ENCODE results near the gene INAFM2.

The INAFM2 gene

GRCh38 chr15:40287968-40288367 lies 35.5 kb upstream of the INAFM2 start:
- no peak for DNase-seq

- no peak for DNase-seq
Observed at GRCh38 chr15:40289140-40289775, 34.2 kb upstream of the INAFM2 start.

GRCh38 chr15:40290545-40290917 lies 33.0 kb upstream of the INAFM2 start:
- no peak for DNase-seq

- DNase-seq, result no peak
Observed at GRCh38 chr15:40290918-40291574, 32.4 kb upstream of the INAFM2 start.

- no peak for DNase-seq
Observed at GRCh38 chr15:40292246-40292645, 31.2 kb upstream of the INAFM2 start.

DNA sequence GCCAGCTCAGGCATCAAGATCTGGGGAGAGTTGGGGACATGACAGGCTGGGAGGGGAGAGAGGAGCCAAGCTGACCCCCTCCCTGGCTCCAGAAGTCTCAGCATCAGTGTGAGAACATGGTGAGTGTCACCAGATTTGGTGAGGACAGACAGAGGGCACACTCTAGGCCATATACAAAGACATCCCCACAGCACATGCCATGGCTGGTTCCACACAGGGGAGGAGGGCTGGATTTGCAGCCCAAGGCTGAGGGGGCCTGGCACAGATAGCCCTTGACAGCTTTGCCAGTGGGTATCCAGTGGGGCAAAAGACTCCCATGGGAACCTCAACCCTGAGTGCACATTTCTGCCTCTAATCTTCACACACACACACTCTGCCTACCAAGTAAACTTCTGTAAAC lies 30.5 kb upstream of the INAFM2 start:
- DNase-seq, result no peak

GRCh38 chr15:40293905-40294895 lies 29.3 kb upstream of the INAFM2 start:
- DNase-seq, result no peak

GRCh38 chr15:40295297-40295696 lies 28.2 kb upstream of the INAFM2 start:
- DNase-seq, result no peak

GRCh38 chr15:40295877-40296560 lies 27.5 kb upstream of the INAFM2 start:
- DNase-seq, result no peak

DNA sequence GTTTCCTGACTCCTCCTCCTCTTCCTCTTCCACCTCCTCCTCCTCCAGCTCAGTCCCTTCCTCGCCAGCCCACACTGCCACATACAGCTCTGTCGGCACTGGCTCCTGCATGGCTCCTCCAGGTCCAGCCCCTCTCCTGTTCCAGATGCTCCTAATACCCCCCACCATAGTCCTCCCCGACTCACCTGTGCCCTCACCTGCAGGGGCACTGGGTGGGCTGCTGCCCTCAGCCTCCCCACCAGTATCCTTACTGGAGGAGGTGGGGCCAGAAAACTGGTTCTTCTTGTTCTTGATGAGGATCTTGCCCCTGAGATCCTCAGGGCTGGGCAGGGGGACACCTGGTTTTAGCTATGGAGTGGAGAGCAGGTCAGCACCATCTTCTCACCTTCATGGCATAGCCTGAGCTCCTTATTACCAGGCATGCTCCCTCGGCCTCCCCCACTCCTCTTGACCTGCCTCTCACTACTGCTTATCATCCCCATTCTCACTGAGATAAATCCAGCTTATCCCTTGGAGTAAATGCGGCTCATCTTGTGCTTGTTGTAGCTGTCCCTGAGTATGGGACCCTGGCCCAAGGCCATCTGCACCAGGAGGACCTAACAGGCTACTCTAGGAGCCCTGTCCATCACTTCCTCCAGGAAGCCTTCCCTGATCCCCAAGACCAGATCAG lies 26.8 kb upstream of the INAFM2 start:
- no peak for DNase-seq

DNA sequence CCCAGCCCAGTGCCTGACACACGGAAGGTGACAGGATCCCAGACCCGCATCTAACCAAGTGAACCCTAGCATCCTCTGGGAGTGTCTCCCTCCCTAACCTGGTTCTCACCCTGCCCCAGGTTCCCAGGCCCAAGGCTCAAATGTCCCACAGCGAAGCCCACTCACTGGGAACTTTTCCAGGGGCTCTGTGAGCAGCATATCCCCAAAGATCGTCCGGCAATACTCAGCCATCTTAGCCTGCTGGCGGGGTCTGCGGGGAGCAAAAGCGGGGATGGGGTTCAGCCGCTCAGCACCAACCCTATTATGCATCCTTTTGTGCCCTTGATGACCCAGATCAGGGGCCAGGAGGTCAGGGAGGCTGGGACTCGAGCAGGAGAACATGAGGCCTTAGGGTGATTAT lies 26.1 kb upstream of the INAFM2 start:
- no peak for DNase-seq

GRCh38 chr15:40298216-40298935 lies 25.1 kb upstream of the INAFM2 start:
- no peak for DNase-seq

- no peak for DNase-seq
Observed at GRCh38 chr15:40300367-40300766, 23.1 kb upstream of the INAFM2 start.

DNA sequence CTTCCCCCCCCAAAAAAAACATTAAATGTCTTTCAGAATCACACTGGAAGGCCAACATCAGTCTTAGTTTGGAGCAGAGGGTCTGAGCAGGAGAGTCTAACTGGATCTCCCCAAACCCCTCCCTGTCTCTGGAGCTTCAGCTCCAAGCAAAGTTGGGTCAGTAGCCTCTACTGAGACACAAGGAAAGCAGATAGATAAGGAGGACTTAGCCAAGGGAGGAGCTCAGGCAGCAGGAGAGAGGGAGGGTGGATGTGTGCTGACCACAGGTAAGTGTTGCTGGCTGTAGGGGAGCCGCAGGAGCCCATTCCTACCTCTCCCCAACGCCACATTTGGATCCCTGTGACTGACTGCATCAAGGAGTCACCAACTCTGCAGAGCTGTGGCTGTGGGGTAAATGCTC lies 22.7 kb upstream of the INAFM2 start:
- no peak for DNase-seq

DNA sequence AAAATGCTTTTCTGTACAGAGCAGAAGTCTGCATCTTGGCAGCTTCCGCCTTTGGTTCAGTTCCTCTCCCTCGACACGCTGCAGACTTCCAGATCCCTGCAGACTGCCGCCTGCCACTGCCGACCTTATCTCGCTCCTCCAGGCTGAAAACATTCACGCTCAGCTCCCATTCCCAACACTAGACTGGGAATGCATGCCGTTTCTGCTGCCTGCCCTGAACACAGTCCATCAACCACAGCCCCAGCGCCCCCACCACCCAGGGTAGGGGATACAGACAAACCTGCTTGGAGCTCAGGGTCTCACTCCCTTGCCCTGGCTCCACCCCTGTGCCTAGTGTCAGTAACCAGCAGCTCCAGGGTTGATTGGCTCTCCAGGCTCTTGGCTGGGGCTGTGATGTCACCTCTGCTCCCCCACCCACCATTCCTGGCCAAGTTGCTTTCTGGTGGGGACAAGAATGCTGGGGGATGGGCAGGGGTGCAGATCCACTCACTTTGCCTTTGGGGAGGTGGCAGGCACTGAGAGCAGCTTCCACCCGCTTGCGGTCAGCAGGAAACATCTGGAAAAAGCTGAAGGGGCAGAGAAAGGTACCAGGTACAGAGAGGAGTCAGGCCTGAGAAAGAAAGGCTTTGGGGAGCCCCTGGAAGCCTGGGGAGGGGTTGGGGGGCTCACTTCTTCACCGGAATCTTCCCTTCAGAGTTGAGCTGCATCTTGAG lies 21.9 kb upstream of the INAFM2 start:
- DNase-seq, result no peak

DNA sequence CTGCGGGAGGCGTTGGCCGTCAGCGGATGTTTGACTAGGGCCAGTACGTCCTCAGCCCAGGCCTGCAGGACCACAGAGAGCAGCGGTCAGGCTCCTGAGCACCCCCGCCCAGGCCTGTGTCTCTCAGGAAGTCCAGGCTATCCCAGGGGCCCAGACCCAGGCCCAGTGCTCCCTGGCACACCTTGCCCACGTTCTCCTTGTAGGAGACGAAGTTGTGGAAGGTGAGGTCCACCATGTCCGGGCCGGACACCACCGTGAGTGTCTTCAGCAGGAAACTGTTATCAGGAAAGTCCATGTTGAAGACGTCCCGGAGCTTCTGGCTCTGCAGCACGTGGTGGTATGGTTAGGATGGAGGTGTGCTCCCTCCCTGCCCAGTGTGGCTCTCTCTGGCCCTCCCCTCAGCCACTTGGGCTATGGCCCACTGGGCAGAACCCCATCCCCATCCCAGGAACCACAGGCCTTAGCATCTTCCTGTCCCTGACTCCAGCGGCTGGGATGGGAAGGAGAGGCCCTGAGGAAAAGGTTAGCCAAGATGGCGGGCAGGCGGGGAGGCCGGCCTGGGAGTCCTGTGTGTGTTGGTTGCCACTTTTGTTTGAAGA lies 21.1 kb upstream of the INAFM2 start:
- DNase-seq, result no peak

GRCh38 chr15:40302981-40303380 lies 20.5 kb upstream of the INAFM2 start:
- no peak for DNase-seq

DNA sequence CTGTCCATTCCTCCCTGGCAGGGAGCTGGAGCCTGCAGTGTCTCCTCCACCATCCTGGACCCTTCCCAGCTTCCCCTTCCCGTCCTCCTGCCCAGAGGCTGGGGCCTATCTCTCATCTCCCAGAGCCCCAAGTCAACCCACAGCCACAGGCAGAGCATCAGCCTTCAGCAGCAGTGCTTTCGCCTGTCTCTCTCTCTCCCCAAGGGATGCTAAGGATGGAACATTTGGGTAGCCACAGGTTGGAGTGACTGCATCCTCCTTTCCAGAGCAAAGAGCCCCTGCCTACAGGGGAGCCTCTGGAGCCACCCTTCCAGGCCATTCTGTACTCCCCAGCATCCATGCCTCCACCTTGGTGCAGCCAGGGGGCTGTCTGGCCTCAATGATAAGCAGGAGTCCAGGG lies 19.9 kb upstream of the INAFM2 start:
- DNase-seq, result no peak

DNA sequence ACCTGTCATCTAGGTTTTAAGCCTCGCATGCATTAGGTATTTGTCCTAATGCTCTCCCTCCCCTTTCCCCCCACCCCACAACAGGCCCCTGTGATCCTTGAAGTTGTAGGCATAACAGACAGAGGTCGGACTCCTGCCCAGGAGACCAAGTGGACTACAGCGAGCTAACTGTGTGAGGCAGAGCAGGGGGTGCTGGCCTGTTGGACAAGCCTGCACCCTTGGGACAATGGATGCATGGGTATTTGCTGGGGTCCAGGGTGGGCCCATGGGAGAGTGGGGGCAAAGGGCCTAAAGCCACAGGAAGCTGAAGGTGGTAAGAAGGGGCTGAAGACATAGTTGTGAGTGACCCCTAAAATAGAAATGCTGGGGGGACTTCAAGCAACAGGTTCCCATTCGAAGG lies 18.2 kb upstream of the INAFM2 start:
- DNase-seq, result no peak

- DNase-seq, result no peak
Observed at GRCh38 chr15:40306371-40306770, 17.1 kb upstream of the INAFM2 start.

- DNase-seq, result no peak
Observed at GRCh38 chr15:40306908-40307307, 16.6 kb upstream of the INAFM2 start.

Measured in NCI-H1436 treated with DMSO at 0.1 percent for 48 hours (cell line).